Neural crest cell (in vitro differentiated cells): ENCODE data around the gene OR4D9. TPM values are rescaled to one million over a fixed set of nuclear protein-coding genes. Genes with fewer than 3 reads are reported as not detected.

Source experiments
- DNase-seq: peaks from one replicate; pipeline ENCODE4 v3.0.0; 2021; ENCODE audit warnings: low read depth, mixed read lengths, low spot score
- H3K27ac Mint-ChIP-seq: one replicate; pipeline ENCODE4 v1.8.0; 2021; ENCODE audit warnings: mild to moderate bottlenecking, mixed read lengths; ENCODE audit not compliant: unreplicated experiment
- H3K27me3 Mint-ChIP-seq: 2 replicates; pipeline ENCODE4 v1.8.0; 2021; ENCODE audit warnings: low read depth, mild to moderate bottlenecking, mixed read lengths
- H3K36me3 Mint-ChIP-seq: 2 replicates; pipeline ENCODE4 v1.8.0; 2021; ENCODE audit warnings: low read depth, mild to moderate bottlenecking, mixed read lengths
- H3K4me1 Mint-ChIP-seq: 2 replicates; pipeline ENCODE4 v1.8.0; 2021; ENCODE audit warnings: mixed read lengths
- H3K4me3 Mint-ChIP-seq: one replicate; pipeline ENCODE4 v1.8.0; 2021; ENCODE audit warnings: mild to moderate bottlenecking, mixed read lengths
- H3K9me3 Mint-ChIP-seq: 2 replicates; pipeline ENCODE4 v1.8.0; 2021; ENCODE audit warnings: mixed read lengths
- total RNA-seq: library from RNA; stranded (reverse); gene quantifications from 2 replicates; pipeline ENCODE4 v1.2.1, GENCODE V29; 2021
- TF ChIP-seq, protein P1 (sequence below): fragments of 200-600 bp; sonication (generic); conservative IDR thresholded peaks from 2 replicates; pipeline ENCODE4 v1.5.0; 2021; ENCODE audit warnings: antibody characterized with exemption, mild to moderate bottlenecking

Gene OR4D9
- total RNA-seq, 1 donor from 2014 or later: not detected

DNA sequence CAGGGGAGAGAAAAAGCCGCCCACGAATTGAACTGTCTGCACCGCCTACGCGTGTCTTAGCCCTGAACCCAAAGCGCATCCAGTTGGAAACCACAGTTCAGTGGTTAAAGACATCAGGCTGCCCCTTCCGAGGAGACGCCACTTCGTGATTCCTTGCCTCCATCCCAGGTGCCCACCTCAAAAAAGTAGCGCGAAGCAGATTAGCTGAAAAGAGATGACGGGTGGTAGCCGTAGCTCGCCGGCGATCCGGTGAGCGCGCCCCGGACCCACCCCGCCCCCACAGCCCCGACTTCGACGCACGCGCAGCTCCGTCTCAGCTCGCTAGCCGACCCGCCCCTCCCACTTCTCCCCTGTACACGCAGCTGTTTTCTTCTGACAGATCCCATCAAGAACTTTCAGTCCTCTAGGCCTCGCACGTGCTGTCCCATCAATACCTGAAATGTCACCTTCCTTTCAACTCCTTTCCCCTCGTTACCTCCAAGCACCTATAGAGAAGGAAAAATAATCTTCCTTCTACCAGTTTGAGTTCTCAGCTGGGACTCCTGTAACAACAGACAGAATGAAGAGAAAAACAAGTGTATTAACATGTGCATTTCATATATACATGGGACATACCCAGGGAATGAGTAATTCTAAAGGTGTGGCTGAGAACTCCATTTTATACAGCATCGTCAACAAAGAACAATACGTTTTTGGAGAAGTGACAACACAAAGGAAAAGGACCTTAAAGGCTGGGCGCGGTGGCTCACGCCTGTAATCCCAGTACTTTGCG, 49.5 kb downstream of the OR4D9 start:
- Mint-ChIP-seq H3K27ac (peak overlapping the region; percentile 95), H3K27me3 (peaks cover 43% of the 10 kb centered on the region), H3K4me3 (peak overlapping the region; percentile 99), H3K4me1 (peaks cover 42% of the 10 kb centered on the region), H3K9me3 (peaks cover 2% of the 10 kb centered on the region), H3K36me3 (peaks cover 8% of the 10 kb centered on the region)
- DNase-seq: peak; percentile 67
- TF ChIP-seq, protein P1, sequence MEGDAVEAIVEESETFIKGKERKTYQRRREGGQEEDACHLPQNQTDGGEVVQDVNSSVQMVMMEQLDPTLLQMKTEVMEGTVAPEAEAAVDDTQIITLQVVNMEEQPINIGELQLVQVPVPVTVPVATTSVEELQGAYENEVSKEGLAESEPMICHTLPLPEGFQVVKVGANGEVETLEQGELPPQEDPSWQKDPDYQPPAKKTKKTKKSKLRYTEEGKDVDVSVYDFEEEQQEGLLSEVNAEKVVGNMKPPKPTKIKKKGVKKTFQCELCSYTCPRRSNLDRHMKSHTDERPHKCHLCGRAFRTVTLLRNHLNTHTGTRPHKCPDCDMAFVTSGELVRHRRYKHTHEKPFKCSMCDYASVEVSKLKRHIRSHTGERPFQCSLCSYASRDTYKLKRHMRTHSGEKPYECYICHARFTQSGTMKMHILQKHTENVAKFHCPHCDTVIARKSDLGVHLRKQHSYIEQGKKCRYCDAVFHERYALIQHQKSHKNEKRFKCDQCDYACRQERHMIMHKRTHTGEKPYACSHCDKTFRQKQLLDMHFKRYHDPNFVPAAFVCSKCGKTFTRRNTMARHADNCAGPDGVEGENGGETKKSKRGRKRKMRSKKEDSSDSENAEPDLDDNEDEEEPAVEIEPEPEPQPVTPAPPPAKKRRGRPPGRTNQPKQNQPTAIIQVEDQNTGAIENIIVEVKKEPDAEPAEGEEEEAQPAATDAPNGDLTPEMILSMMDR: no peak

DNA sequence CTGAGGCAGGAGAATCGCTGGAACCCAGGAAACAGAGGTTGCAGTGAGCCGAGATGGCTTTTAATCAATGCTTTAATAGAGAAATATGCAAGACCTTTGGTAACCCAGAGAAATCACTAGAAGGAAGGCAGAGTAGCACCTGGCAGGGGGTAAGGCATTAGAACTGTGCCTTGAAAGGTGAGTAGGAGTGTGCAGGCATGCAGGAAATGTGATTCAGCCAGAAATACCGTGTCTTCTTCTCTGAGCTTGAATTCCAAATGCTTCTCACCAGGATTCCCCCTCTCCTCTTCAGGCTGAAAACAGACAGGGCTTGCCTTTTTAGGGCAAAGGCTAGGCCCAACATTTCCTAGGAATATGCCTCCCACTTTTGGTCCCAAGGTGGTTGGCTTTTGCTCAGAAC, 51.0 kb downstream of the OR4D9 start:
- H3K36me3 Mint-ChIP-seq: peaks cover 4% of the 10 kb centered on the region
- peaks cover 33% of the 10 kb centered on the region for H3K27me3 Mint-ChIP-seq
- H3K9me3 Mint-ChIP-seq: peaks cover 2% of the 10 kb centered on the region
- peaks cover 35% of the 10 kb centered on the region for H3K4me1 Mint-ChIP-seq
- H3K4me3 Mint-ChIP-seq: peak overlapping the region; percentile 58
- no peak overlapping the region for H3K27ac Mint-ChIP-seq
- TF ChIP-seq, protein P1: no peak
- DNase-seq: no peak

Other genes starting within 250 kb of the OR4D9 start
- not detected in 2 replicates for gene OR5AN1, start 152.6 kb upstream of the OR4D9 start, total RNA-seq
- not detected in 2 replicates for gene OR5A2, start 85.1 kb upstream of the OR4D9 start, total RNA-seq
- not detected in 2 replicates for gene OR5A1, start 75.1 kb upstream of the OR4D9 start, total RNA-seq
- not detected in 2 replicates for gene OR4D6, start 54.6 kb upstream of the OR4D9 start, total RNA-seq
- gene OR4D10, start 38.2 kb upstream of the OR4D9 start, total RNA-seq: not detected in 2 replicates
- not detected in 2 replicates for gene OR4D11, start 8.0 kb upstream of the OR4D9 start, total RNA-seq
- gene OSBP, start 104.2 kb downstream of the OR4D9 start, total RNA-seq: 30.0 and 30.5 TPM in 2 replicates
- 35.4 and 36.6 TPM in 2 replicates for gene PATL1, start 157.5 kb downstream of the OR4D9 start, total RNA-seq
- gene OR10V1, start 202.3 kb downstream of the OR4D9 start, total RNA-seq: not detected in 2 replicates
- 6.5 and 7.0 TPM in 2 replicates for gene STX3, start 243.8 kb downstream of the OR4D9 start, total RNA-seq